CD4-positive, alpha-beta T cell (primary cell): ENCODE results near the gene PMIS2. TPM values are rescaled to one million over a fixed set of nuclear protein-coding genes. Genes with fewer than 3 reads are reported as not detected.

ENCODE experiments used
- ATAC-seq: fragments of 200-7000 bp; cut with Tn5 transposase; one replicate; pipeline ENCODE4 v1.10.0; 2022; ENCODE audit warnings: mild to moderate bottlenecking; ENCODE audit not compliant: poor library complexity
- CTCF ChIA-PET: fragments of 350-600 bp; sonication (Branson Sonifier 250); formaldehyde crosslinking; loops from one replicate; lab custom pipeline; 2021; ENCODE audit warnings: antibody characterized with exemption, inconsistent platforms; lab: Charles Lee
- POLR2A ChIA-PET: fragments of 350-600 bp; sonication (Branson Sonifier 250); formaldehyde crosslinking; loops from one replicate; lab custom pipeline; 2021; ENCODE audit warnings: antibody characterized with exemption, inconsistent platforms; lab: Charles Lee
- DNase-seq, 14 experiments: peaks; one replicate each; pipeline ENCODE4 v3.0.0-alpha.2; 2013 to 2020; ENCODE audit warnings: mixed read lengths in 2 of 14
- H3K27ac ChIP-seq, 2 donors: one replicate each; pipeline versions ENCODE4 v1.5.1 to v1.7.0; 2013; ENCODE audit warnings: low read length in 2 of 2, low read depth in 1 of 2, mild to moderate bottlenecking in 1 of 2
- H3K27me3 ChIP-seq, 2 experiments: 1 replicate in 1 of 2; 2 replicates in 1 of 2; pipeline versions ENCODE4 v1.6.1 to v1.7.0; 2013; ENCODE audit warnings: low read length in 2 of 2, control low read depth in 1 of 2, mild to moderate bottlenecking in 1 of 2, moderate library complexity in 1 of 2; ENCODE audit not compliant: insufficient read depth in 2 of 2, control insufficient read depth in 1 of 2
- H3K36me3 ChIP-seq: one replicate; pipeline ENCODE4 v1.6.1; 2013; ENCODE audit warnings: low read length, control low read depth; ENCODE audit not compliant: insufficient read depth
- H3K4me1 ChIP-seq: one replicate; pipeline ENCODE4 v1.6.1; 2013; ENCODE audit warnings: low read length, control low read depth; ENCODE audit not compliant: insufficient read depth
- H3K4me3 ChIP-seq: one replicate; pipeline ENCODE4 v1.5.1; 2013; ENCODE audit warnings: mild to moderate bottlenecking, low read length, moderate library complexity
- H3K9me3 ChIP-seq, 2 experiments: 1 replicate in 1 of 2; 2 replicates in 1 of 2; pipeline versions ENCODE4 v1.6.1 to v1.7.0; 2013; ENCODE audit warnings: low read length in 2 of 2, mild to moderate bottlenecking in 2 of 2, control low read depth in 1 of 2, moderate library complexity in 1 of 2; ENCODE audit not compliant: control insufficient read depth in 1 of 2, insufficient read depth in 1 of 2
- H3K27ac Mint-ChIP-seq: one replicate; pipeline ENCODE4 v1.8.0; 2020; ENCODE audit warnings: mixed read lengths
- H3K27me3 Mint-ChIP-seq: one replicate; pipeline ENCODE4 v1.8.0; 2021; ENCODE audit warnings: mixed read lengths
- H3K36me3 Mint-ChIP-seq: one replicate; pipeline ENCODE4 v1.8.0; 2021; ENCODE audit warnings: low read depth, mixed read lengths
- H3K4me1 Mint-ChIP-seq: one replicate; pipeline ENCODE4 v1.8.0; 2021; ENCODE audit warnings: low read depth, mixed read lengths
- H3K4me3 Mint-ChIP-seq: one replicate; pipeline ENCODE4 v1.8.0; 2020; ENCODE audit warnings: mild to moderate bottlenecking, mixed read lengths
- H3K9me3 Mint-ChIP-seq: one replicate; pipeline ENCODE4 v1.8.0; 2020; ENCODE audit warnings: mixed read lengths
- intact Hi-C, 2 experiments: fragments of 100-400 bp; cut with DNase I in 1 of 2; cut with micrococcal nuclease in 1 of 2; formaldehyde crosslinking; loops; one replicate each; pipeline versions ENCODE4 v1.15.1 to v1.9.0; 2023 to 2025; cut with DNase I, micrococcal nuclease
- total RNA-seq, 174 experiments: library from RNA in 2 of 174; stranded (reverse) in 2 of 174; gene quantifications; one replicate each; pipeline ENCODE4 v1.2.3 and lab custom pipeline; 2021 to 2026
- TF ChIP-seq, protein P1 (sequence below): fragments of 200-600 bp; IDR thresholded peaks from one replicate; pipeline ENCODE4 v1.8.0; 2022; ENCODE audit warnings: antibody characterized with exemption, mild to moderate bottlenecking

PMIS2 gene
- total RNA-seq, 2 experiments from 2014 or later = not detected

DNA sequence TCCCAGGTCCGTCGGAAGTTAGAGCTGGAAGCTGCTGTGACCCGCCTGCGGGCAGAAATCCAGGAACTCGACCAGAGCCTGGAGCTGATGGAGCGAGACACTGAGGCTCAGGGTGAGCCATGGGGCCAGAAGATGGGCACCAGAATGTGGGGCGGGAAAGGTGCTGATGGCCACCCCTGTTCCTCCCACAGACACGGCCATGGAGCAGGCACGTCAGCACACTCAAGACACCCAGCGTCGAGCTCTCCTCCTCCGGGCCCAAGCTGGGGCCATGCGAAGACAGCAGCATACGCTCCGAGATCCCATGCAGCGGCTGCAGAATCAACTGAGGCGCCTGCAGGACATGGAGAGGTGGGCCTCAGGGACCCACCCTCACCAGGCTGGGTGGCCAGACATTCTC is 29.1 kb downstream of the PMIS2 start:
- no peaks in the 10 kb centered on the region for H3K9me3 ChIP-seq
- TF ChIP-seq, protein P1, sequence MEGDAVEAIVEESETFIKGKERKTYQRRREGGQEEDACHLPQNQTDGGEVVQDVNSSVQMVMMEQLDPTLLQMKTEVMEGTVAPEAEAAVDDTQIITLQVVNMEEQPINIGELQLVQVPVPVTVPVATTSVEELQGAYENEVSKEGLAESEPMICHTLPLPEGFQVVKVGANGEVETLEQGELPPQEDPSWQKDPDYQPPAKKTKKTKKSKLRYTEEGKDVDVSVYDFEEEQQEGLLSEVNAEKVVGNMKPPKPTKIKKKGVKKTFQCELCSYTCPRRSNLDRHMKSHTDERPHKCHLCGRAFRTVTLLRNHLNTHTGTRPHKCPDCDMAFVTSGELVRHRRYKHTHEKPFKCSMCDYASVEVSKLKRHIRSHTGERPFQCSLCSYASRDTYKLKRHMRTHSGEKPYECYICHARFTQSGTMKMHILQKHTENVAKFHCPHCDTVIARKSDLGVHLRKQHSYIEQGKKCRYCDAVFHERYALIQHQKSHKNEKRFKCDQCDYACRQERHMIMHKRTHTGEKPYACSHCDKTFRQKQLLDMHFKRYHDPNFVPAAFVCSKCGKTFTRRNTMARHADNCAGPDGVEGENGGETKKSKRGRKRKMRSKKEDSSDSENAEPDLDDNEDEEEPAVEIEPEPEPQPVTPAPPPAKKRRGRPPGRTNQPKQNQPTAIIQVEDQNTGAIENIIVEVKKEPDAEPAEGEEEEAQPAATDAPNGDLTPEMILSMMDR = no peak
- no peak for ATAC-seq
- peaks cover 22% of the 10 kb centered on the region for H3K4me1 Mint-ChIP-seq
- peaks cover 29% of the 10 kb centered on the region for H3K4me1 ChIP-seq
- H3K9me3 Mint-ChIP-seq = no peaks in the 10 kb centered on the region
- H3K27ac Mint-ChIP-seq = no peak overlapping the region
- peaks cover 16% of the 10 kb centered on the region for H3K36me3 Mint-ChIP-seq
- H3K4me3 Mint-ChIP-seq = peak overlapping the region; percentile 45
- CTCF ChIA-PET = no interaction called here
- intact Hi-C loops = no loop called here
- POLR2A ChIA-PET = no interaction called here
- H3K36me3 ChIP-seq = peaks cover 30% of the 10 kb centered on the region
- H3K27me3 Mint-ChIP-seq = no peaks in the 10 kb centered on the region
- H3K27me3 ChIP-seq = no peaks in the 10 kb centered on the region
- no peak for DNase-seq
- H3K27ac ChIP-seq = no peak overlapping the region
- no peak overlapping the region for H3K4me3 ChIP-seq

DNA sequence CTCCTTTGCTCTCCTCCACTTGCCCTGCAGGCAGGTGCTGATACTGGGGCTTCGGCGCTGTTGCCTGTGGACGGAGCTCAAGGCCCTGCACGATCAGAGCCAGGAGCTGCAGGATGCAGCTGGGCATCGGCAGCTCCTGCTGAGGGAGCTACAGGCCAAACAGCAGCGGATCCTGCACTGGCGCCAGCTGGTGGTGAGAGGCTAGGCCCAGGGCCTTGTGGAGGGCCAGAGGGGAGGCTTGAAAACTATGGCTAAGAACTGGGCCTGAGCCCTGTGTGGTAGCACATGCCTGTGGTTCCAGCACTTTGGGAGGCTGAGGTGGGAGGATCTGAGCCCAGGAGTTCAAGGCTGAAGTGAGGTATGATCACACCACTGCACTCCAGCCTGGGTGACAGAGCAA is 32.9 kb downstream of the PMIS2 start:
- TF ChIP-seq, protein P1 = no peak
- Histone ChIP-seq H3K27ac (no peak overlapping the region), H3K9me3 (no peaks in the 10 kb centered on the region), H3K4me1 (no peaks in the 10 kb centered on the region), H3K36me3 (peaks cover 36% of the 10 kb centered on the region), H3K4me3 (no peak overlapping the region), H3K27me3 (no peaks in the 10 kb centered on the region)
- H3K4me1 Mint-ChIP-seq = no peaks in the 10 kb centered on the region
- H3K4me3 Mint-ChIP-seq = no peak overlapping the region
- POLR2A ChIA-PET = no interaction called here
- no peaks in the 10 kb centered on the region for H3K27me3 Mint-ChIP-seq
- CTCF ChIA-PET = no interaction called here
- no peak overlapping the region for H3K27ac Mint-ChIP-seq
- no peak for ATAC-seq
- H3K36me3 Mint-ChIP-seq = peaks cover 26% of the 10 kb centered on the region
- no peak for DNase-seq
- intact Hi-C loops = no loop called here
- H3K9me3 Mint-ChIP-seq = no peaks in the 10 kb centered on the region

DNA sequence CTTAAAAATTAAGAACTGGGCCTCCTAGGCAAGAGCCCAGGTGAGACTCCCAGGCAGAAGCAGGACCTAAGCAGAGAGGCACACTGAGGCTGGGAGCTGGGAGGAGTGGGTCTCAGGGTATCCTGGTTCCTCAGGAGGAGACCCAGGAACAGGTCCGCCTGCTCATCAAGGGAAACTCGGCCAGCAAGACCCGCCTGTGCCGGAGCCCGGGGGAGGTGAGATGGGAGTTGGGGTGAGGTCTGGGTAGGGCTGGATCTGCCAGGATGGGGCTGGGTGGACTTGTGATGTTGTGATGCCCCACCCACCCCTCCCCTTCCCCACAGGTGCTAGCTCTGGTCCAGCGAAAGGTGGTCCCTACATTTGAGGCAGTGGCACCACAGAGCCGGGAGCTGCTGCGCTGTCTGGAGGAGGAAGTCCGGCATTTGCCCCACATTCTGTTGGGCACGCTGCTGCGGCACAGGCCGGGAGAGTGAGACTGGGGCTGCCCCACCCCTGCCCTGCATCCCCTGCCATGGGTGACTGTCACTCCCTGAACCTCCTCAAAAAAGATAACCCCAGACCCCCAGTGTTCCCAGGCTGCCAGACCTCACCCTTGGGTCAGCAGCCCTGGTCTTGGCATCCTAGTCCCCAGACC is 33.4 kb downstream of the PMIS2 start:
- Histone ChIP-seq H3K27ac (no peak overlapping the region), H3K4me1 (no peaks in the 10 kb centered on the region), H3K36me3 (peaks cover 36% of the 10 kb centered on the region), H3K4me3 (no peak overlapping the region), H3K27me3 (no peaks in the 10 kb centered on the region), H3K9me3 (no peaks in the 10 kb centered on the region)
- peaks cover 26% of the 10 kb centered on the region for H3K36me3 Mint-ChIP-seq
- ChIA-PET CTCF (no interaction called here), POLR2A (no interaction called here)
- TF ChIP-seq, protein P1 = no peak
- no peak overlapping the region for H3K27ac Mint-ChIP-seq
- intact Hi-C loops = no loop called here
- no peak overlapping the region for H3K4me3 Mint-ChIP-seq
- no peaks in the 10 kb centered on the region for H3K9me3 Mint-ChIP-seq
- DNase-seq (no peak), ATAC-seq (no peak)
- H3K4me1 Mint-ChIP-seq = no peaks in the 10 kb centered on the region
- no peaks in the 10 kb centered on the region for H3K27me3 Mint-ChIP-seq
